SK-N-SH (cell line): ENCODE results near the gene MAP7D3.
"Not testable (repeated sequence)": the region's sequence is repeated elsewhere in the genome, so short reads cannot be mapped to it uniquely, and the experiment has no call there.

Experiments used
- CTCF ChIP-seq: fragments of 200-600 bp; sonication (generic); IDR thresholded peaks from 2 replicates; pipeline ENCODE4 v1.6.1; 2017; ENCODE audit warnings: antibody characterized with exemption, mild to moderate bottlenecking, moderate library complexity
- EP300 ChIP-seq, 2 experiments: IDR thresholded peaks; 2 replicates each; pipeline versions ENCODE4 v1.4.0 to v1.6.1; 2012; ENCODE audit warnings: borderline replicate concordance in 1 of 2, low read depth in 1 of 2, low read length in 1 of 2
- FOSL2 ChIP-seq: IDR thresholded peaks from 2 replicates; pipeline ENCODE4 v1.4.0; 2012; ENCODE audit warnings: low read depth, mild to moderate bottlenecking, moderate library complexity, borderline replicate concordance
- JUND ChIP-seq: IDR thresholded peaks from 2 replicates; pipeline ENCODE4 v1.4.0; 2012
- MAX ChIP-seq: IDR thresholded peaks from 2 replicates; pipeline ENCODE4 v1.4.0; 2012; ENCODE audit warnings: low read depth
- NRF1 ChIP-seq: IDR thresholded peaks from 2 replicates; pipeline ENCODE4 v1.6.1; 2012; ENCODE audit warnings: low read depth, mild to moderate bottlenecking, low read length
- POLR2AphosphoS5 ChIP-seq: IDR thresholded peaks from 2 replicates; pipeline ENCODE4 v1.6.1; 2012; ENCODE audit warnings: low read depth, low read length
- RCOR1 ChIP-seq: fragments of 150-350 bp; IDR thresholded peaks from 2 replicates; pipeline ENCODE4 v1.6.1; 2017; ENCODE audit warnings: antibody characterized with exemption, low read length
- RXRA ChIP-seq: IDR thresholded peaks from 2 replicates; pipeline ENCODE4 v1.4.0; 2012; ENCODE audit warnings: low read depth, mild to moderate bottlenecking, borderline replicate concordance
- SIN3A ChIP-seq: IDR thresholded peaks from 2 replicates; pipeline ENCODE4 v1.6.1; 2012; ENCODE audit warnings: low read depth, mild to moderate bottlenecking, low read length, moderate library complexity, borderline replicate concordance
- TAF1 ChIP-seq: IDR thresholded peaks from 2 replicates; pipeline ENCODE4 v1.6.1; 2012; ENCODE audit warnings: low read depth, mild to moderate bottlenecking, low read length, moderate library complexity, borderline replicate concordance
- TCF12 ChIP-seq: IDR thresholded peaks from 2 replicates; pipeline ENCODE4 v1.4.0; 2012
- ZBTB33 ChIP-seq: IDR thresholded peaks from 2 replicates; pipeline ENCODE4 v1.4.0; 2012; ENCODE audit warnings: low read depth, borderline replicate concordance

- not testable (repeated sequence) for TF ChIP-seq FOSL2; EP300 (IDR thresholded peaks at IDR 0.05; ENCODE audit: borderline replicate concordance in 1 of 2, low read depth in 1 of 2, low read length in 1 of 2); MAX; ZBTB33; CTCF; POLR2AphosphoS5; NRF1; SIN3A; TCF12; TAF1; RXRA; JUND; RCOR1
These were observed 35.2 kb upstream of the MAP7D3 start for GRCh38 chrX:136286375-136286774.
